HG03442 (cell line): Measurements from ENCODE around the gene NPAS1.

Experiments used
- ATAC-seq: cut with Tn5 transposase; IDR thresholded peaks from one replicate; pipeline ENCODE4 v1.9.1; 2021; ENCODE audit warnings: mild to moderate bottlenecking, moderate library complexity; ENCODE audit not compliant: unreplicated experiment

Gene NPAS1, protein sequence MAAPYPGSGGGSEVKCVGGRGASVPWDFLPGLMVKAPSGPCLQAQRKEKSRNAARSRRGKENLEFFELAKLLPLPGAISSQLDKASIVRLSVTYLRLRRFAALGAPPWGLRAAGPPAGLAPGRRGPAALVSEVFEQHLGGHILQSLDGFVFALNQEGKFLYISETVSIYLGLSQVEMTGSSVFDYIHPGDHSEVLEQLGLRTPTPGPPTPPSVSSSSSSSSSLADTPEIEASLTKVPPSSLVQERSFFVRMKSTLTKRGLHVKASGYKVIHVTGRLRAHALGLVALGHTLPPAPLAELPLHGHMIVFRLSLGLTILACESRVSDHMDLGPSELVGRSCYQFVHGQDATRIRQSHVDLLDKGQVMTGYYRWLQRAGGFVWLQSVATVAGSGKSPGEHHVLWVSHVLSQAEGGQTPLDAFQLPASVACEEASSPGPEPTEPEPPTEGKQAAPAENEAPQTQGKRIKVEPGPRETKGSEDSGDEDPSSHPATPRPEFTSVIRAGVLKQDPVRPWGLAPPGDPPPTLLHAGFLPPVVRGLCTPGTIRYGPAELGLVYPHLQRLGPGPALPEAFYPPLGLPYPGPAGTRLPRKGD

DNA sequence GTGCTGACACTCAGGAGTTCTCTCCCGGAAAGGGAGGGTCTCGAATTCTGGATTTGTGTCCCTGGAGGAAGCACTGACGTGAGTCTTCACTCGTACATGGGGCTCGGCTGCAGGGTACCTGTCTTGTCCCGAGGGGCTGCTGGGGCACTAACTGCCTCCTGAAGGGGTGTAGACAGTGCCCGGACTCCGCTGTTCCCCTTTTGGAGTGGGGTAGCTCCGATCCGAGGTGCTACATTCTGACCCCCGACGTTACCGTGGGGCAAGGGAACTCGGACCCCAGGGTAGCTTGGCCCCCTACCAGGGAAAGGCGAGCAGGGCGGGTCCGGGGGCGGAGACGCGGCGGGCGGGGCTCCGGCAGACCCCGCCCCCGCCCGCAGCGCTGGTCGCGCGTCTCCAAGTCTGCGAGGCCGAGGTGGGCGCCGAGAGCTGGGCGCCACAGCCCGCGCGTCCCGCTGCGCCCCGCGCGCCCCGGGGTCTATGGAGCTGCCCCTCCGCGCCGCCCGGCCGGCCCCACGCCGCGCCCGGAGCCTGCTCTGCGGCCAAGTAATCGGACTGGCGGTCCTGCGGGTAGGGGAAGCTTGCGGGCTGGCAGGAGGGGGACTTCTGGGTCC, at the start of gene NPAS1:
TSS of gene NPAS1 (plus strand) at position 407 of the 611 bp plus-strand sequence. CDS start 1,211 bp downstream, outside the sequence.
- ATAC-seq, result no peak

DNA sequence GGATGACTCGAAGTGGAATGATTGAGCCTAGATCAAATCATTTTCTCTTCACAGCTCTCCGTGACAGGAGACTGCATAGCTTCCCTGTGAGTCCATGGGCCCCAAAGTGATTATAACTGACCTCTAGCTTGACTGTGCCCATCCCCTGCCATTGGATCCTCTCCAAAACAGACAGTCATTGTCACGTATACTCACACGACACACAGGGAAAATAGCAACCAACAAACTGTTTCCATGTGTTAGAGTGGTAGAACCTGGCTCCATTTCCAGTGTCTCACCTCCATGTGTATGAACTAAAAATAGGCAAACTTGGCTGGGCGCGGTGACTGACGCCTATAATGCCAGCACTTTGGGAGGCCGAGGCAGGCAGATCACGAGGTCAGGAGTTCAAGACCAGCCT, 48.8 kb upstream of the NPAS1 start:
- no peak for ATAC-seq

DNA sequence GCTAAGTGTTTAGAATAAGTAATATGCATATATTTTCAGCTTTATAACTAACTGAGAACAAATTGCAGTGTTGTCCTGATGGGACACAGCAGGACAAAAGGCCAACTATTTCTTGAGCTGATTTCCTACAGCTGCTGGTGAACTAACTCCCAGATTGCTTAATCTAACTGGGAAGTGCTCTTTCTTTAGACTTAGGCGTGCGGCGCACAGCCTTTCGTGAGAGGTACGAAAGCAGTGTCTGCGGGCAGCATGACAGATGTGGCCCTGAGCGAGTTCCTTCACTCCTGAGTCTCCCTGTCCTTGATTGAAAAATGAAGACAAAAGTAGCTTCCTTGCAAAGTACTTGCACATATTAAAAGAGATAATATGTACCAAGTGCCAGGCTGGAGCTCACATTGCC, 47.3 kb upstream of the NPAS1 start:
- no peak for ATAC-seq

DNA sequence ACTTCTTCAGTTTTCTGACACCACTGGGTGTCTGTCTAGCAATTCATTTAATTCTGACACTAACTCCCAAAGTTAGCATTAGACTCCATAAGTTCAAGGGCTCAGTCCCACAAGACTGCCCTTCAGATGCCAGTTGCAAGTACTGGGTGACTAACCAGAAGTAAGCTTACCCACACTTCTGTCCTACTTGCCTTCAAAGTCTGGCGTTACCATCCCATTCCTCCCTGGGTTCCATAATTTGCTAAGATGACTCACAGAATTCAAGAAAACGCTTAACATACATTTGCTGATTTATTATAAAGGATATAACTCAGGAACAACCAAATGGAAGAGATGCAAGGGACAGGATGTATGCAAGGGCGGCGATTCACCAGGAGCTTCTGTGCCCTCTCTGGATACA, 45.5 kb upstream of the NPAS1 start:
- no peak for ATAC-seq

GRCh38 chr19:46975011-46975924, 44.4 kb upstream of the NPAS1 start:
- no peak for ATAC-seq

DNA sequence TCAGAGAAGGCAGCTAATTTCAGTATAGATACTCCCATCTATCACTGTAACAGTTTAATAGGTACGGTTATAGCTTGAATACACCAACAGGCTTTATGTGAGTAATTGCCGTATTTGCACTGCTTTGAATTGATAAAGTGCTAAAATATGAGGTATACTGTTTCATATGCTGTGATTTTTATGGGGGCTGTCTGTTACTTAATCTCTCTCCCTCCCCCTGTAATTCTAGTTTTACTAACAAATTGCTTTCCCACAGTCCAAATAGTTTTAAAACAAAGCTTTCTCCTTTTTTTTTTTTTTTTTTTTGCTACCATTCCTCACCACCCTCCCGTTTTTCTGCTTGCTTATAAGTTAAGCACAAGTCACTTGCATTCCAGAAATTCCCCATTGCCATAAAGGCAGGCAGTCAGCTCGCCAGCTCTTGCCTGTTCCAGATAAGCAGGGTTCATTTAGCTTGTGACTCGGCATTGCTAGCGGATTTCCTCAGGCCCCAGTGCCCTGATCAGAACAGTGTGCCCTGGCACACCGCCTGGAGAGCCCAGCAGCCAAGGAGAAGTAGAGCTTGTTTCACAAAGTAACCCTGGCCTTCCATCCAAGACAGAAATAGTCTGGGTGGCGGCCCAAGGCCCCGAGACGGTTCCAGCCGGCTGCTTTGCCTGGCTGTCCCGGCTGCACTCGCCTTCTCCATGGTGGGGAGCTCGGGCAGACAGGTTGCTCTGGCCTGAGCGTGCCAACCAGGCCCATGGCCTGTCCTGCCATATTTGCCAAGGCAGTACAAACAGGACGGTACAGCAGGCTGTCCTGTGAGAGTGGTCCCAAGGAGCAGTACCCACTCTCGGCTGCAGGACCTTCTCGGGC, 43.5 kb upstream of the NPAS1 start:
- ATAC-seq, result no peak

GRCh38 chr19:46976845-46977320, 42.8 kb upstream of the NPAS1 start:
- no peak for ATAC-seq

DNA sequence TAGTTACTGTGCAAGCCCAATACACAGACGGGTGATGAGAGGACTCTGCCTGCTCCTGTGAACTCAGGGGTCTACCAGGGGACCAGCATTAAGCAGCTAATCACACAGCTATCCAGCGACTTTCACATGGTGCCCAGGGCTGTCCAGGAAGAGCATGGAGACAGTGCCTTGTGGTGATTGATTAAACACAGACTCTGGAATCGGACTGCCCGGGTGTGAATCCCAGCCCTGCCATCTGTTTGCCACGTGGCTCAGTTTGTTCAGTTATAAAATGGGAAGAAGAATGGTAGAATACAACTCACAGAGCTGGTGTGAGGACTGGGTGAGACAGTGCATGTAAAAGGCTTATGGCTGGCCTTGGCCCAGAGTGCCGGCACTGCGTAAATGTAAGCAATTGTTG, 42.1 kb upstream of the NPAS1 start:
- ATAC-seq, result no peak

- no peak for ATAC-seq
These were observed 41.3 kb upstream of the NPAS1 start for GRCh38 chr19:46978171-46978869.

DNA sequence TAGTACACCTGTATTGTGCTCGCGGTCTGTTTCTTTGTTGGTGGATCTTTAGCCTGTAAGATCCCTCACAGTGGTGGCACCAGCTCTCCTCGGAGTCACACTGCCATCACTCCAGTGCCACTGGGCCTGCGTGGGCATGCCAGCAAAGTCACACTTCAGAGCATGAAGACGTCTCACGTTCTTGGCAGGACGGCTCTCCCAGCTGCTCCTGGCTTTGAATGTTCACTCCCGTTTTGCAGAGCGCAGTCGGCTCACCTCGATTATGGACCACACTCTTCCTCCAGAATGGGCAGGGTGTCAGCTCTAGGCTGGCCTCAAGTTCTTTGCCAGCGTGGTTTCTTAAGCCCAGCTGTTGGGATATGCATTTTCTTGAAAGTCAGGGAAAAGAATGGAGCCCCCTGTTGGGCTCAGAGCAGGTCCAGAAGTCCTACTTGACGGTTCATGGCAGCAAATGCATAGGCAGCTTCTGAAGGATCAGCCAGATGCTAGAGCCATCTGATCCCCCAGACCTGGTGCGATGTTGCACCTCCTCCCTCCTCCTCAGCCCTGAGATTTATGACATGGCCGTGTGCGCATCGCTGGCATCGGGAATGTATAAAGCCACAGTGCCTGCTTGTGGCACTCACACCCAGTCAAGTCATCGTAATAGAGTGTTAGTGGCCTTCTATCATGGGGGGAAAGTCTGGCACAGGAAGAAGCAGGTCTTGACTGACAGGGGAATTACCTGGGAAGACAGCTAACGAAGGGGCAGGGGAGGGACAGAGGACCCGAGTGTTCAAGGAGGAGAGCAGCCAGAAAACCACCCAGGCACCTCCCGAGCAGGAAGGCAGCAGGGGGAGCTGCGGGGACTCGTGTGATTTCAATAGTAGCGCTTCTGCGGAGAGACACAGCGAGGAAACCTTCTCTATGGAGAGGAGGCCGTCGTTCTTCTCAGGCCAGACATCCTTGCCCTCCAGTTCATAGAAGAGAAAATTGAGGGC, 40.2 kb upstream of the NPAS1 start:
- no peak for ATAC-seq

GRCh38 chr19:46980761-46981160, 38.9 kb upstream of the NPAS1 start:
- no peak for ATAC-seq

GRCh38 chr19:46981286-46981945, 38.2 kb upstream of the NPAS1 start:
- no peak for ATAC-seq

GRCh38 chr19:46983097-46983496, 36.5 kb upstream of the NPAS1 start:
- ATAC-seq, result no peak

DNA sequence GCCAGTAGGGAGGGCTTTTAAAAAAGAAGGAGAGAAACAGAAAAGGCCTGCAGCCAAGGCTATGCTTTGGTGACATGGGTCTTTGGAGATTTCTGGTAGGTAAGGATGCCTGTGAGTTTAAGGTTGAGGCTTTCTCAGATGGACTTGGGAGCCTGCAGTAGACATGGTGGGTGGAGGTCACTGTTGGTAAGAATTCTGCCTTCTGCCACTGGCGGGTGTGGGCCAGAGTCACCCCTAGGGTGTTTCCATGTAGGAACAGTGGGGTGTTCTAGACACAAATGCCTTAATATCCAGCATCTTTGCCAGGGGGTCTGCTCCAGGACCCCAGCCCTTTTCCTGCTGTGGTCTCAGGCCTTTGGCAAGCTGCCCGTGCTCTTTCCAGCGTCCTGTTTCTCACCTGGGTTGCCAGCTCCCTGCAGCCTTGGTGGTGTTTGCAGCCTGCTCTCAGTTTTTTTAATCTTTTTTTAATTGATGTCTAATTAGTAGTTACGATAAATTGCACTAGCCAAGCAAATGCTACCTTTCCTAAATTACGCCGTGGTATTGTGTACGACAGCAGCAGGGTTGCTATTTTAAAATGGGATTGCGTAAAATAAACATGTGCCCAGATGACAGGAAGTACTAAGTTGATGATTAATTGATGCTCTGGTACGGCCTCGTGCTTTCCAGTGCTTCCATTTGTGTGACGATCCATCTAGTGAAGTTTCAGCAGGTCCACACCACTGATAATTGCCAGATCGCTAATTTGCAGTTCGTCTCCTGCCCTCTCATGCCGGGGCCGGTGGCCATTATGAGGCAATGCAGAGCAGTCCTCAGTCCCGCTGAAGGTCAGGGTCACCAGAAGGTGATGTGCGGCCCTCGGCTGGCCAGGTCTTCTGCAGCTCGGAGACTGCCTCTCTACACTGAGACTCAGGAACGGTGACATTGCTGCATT, 35.3 kb upstream of the NPAS1 start:
- no peak for ATAC-seq

GRCh38 chr19:46985542-46986415, 33.9 kb upstream of the NPAS1 start:
- ATAC-seq, result no peak
